ENCODE data around the gene HOXB7.

The HOXB7 gene

DNA sequence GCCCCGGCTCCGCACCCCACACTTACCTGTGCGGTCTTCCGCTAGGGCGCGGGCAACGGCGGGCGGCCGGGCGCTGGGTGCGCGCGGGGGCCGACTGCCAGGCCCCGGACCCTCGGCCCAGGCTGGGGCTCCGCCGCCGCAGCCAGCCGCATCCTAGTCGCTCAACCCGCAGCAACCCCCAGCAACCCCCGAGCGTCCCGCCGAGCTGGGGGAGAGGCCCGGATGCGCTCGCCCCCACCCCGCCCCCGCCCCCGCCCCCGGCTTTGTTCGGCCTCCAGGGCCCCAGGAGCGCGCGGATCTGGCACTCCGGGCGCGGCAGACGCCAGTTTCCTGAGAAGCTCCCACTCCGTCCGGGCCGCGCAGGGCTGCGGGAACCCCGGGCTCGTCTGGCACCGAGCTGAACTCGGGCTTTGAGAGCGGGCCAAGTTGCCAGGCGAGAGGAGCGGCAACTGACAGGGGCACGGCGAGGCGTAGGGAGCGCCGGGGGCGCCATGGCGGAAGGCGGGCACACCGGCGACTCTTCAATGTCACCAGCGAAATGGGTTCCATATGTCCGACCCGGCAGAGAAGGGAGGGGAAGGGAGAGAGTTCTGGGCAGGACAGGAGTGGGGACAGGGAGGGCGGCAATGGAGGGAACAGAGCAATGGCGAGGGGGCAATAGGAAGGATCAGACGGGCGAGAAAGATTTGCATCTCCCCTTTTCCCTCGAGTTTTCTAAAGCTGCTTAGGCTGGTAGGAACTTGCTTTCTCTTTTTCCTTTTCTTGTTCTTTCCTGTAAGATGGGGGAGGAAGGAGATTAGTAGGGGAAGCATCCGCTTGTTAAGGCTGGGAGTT is 46.4 kb downstream of the HOXB7 start:
- no peak for DNase-seq

DNA sequence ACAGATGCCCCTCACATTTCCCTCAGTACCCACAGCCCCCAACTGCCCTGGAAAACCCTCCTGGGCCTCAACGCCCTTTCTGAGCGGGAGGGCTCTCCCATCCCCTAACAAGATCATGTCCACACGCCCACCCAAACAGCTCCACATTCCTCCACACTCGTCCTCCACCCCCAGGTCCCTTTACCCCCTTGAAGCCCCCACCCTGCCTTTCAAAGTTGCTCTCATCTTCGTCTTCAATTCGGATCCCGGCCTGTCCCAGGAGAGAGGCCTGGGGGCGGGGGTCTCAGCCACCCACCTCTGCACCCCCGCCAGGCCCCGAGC is 47.0 kb downstream of the HOXB7 start:
- no peak for DNase-seq

DNA sequence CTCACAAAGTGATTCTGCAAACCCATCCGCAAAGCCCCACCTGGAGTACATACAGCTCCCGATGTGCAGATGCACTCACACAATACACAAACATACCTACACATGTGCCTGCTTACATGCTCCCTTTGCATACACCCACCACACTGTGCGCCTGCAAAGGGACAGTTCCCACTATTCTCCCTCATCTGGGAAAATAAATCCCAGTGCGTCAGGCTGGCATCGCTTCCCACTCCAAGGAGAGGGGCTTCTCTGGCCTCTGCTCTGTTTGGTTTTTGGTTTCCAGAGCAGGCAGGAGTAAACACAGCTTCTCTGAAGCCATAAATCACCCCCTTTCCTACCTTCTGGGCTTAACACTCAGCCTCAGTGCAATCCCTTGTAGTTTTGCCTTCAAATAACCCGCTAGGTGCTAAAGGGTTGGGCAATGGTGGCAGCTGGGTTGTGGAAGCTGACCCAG is 47.4 kb downstream of the HOXB7 start:
- DNase-seq, result no peak

DNA sequence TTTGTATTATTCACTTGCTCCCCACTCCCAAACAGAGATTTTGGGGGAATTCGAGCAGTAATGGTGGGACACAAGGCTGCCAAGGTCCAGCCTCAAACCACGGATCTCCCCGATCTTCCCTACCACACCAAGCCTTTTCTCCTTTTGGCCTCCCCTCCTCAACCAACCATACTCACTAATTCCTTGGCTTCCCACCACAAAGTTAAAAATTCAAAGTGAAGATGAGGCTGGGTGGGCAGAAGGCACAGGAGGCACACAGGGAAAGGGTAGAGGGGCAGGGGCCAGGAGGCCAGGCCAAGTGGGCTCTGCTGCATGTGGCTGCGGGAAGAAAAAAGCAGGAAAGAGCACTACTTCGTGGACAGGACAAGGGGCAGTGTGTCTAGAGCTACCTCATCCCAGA is 47.9 kb downstream of the HOXB7 start:
- DNase-seq, result no peak

DNA sequence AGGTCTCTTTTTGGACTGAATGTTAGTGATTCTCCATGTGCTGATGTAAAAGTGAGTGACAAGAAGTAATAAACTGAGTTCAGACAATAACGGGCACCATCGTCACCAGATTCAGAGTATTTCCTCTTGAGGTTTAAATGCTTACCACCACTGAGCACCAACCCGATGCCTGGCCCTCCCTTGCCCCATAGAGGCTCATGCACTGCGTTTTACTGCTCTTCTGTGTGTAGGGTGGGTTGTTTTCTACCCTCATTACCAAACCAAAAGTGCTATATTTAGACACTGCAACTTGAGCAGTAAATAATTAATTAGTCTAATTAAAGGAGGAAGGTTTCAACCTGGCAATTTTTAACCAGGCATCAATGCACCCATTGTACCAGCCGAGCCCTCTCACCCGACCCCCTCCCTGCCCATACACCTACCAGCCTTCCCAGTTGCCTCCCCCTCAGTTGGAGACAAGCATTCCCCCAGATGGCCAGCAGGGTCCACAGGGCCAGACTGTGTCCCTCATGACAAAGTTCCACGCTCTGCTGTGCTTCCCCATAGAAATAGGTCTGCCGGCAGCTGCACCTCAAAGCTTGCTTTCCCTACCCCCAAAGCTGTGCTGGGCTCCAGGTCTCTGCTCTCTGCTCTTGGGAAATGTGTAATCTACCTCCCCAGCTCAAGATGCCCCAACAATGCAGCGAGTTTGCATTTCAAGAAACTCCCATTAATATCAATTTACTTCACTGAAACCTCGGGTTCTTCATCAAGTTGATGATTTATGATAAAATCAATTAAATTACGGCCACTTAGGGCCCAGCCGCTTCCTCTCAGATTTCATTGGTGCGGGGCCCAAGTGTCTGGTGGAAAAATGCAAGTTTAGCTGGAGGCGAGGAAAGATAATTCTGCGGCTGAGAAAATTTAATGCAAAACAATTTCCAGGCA is 48.7 kb downstream of the HOXB7 start:
- DNase-seq, result no peak

DNA sequence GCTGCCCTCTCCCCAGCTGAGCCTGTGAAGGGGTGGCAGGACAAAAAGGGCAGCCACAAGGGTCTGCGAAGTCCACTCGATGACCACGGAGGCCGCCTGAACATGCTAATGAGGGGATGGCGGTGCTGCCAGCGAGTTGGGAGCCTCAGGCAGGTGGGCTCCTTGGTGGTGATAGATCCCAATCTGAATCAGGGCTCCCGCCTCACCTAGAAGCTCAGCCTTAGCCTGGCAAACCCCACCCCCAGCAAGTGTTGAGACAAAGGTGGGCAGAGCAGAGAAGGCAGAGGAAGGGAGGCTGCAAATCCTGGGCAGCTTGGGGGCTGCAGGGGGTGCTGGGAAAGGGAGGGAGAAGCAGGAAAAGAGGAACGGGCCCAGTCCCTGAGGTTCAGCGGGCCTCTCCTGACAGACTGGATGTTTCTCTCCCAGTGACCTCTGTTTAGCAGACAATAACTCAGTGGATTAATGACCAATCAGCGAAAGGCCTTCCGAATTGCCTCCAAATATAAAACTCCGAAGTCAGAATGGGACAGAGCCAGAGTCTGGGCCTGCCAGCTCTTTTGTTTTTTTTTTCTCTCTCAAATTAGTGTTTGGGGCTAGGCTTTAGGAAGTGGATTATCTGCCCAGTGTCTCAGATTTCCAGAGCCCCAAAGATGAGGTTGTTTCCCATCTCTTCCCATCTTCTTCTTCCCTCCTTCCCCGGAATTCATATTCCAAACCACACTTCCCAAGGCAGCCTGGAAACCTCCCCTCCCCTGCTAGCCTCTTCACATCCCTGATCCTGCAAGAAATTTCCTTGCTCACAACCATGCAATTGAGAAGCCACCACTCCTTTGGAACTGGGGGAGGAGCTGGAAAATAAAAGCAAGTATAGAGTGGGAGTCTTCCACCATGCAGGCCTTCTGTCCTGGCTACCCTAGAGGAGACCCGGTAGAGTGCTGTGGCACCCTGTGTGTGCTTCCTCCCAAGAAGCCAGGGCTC is 50.7 kb downstream of the HOXB7 start:
- no peak for DNase-seq

DNA sequence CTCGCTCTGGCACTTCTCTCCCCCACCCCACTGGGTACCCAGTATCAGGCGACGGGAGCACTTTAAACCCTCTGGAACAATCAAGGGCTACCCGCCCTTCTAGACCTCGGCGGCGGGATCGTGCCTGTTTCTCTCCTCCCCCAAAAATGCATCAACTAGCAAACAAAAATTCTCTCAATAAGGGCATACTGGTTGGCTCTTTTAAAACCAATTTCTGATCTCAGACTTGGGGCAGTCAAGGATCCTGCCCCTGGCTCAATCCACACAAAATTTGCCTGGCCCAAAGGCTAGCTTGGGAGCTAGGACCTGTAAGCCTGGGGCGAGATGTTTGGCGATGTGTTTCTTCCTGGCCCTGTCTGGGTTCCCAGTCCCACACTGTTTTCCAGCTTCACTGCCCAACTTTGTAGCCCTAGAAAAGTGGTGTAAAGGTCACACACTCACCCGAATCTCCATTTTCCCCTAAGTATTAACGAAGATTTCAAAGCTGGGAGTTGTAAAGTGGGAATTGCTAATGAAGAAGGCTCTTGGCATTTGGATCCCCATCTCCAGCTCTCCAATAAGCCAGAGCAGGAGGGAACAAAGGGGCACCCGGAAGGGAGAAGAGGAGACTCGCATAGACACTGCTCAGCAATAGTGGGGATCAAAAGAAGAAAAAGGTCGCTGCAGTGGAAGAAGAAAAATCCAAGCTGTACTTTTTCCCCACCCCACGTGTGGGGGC is 51.5 kb downstream of the HOXB7 start:
- DNase-seq, result no peak

DNA sequence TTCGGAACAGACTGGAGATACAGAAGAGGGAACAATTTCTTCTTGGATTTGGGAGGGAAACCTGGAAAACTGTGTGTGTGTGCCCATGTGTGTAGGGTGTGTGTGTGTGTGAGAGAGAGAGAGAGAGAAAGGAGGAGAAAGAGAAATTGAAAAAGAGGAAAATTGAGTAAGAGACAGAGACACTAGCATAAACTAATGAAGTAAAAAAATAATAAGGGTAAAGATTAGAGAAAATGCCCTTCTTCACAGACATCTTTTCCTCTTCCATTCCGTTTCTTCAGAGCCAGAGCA is 52.0 kb downstream of the HOXB7 start:
- DNase-seq, result no peak

DNA sequence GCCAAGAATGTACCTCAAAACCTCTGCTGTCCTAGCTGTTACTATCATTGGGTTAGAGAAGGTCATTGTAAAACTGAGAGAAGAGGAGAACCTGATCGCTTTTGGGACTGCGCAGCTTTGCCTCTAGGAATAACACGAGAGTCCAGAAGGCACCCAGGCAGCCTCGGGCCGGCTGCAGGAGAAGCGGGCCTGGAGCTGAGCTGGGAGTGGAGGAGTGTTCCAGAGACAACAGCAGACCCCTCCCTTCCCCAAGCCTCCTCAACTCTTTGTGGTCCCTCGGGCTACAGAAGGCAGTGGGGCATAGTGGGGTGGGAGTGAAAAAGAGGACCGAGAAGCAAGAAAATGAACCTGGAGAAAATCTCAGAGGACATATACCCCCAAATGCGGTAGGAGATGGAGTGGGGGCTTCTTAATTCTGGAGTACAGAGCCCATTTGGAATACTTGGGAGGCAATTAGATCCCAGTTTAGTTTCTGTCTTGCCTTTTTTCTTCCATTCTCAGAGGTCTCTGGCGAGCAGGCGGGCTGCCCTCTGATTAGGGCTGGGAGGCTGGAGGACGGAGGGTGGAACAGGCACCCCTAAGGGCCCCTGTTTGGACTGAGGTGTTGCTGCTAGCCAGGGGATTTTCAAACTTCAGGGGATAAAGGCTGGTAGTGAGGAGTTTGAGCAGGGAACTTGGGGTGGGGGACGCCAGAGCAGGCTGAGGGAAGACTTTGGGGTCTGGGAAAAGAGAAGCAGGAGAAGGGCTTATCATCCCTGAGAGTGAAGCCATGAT is 52.6 kb downstream of the HOXB7 start:
- no peak for DNase-seq
